ENCODE data around the gene FREM2.

Gene FREM2

DNA sequence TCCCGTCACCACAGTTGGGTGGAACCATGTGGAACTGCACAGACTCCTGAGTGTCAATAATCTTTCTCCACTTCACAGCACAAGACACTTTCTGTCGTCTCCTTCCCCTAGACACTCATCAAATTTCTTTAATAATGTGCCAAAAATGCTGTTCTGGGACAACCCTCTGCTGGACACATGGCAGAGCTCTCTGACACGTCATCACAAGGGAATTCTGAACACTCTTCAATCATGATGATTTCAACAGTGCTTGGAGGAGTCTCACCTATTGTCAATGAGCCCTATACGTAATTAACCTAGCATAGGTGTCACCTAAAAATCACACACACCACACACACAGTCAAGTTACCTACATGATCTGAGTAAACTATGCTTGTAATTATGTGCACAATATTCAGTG, 162.4 kb downstream of the FREM2 start:
- DNase-seq: no peak

DNA sequence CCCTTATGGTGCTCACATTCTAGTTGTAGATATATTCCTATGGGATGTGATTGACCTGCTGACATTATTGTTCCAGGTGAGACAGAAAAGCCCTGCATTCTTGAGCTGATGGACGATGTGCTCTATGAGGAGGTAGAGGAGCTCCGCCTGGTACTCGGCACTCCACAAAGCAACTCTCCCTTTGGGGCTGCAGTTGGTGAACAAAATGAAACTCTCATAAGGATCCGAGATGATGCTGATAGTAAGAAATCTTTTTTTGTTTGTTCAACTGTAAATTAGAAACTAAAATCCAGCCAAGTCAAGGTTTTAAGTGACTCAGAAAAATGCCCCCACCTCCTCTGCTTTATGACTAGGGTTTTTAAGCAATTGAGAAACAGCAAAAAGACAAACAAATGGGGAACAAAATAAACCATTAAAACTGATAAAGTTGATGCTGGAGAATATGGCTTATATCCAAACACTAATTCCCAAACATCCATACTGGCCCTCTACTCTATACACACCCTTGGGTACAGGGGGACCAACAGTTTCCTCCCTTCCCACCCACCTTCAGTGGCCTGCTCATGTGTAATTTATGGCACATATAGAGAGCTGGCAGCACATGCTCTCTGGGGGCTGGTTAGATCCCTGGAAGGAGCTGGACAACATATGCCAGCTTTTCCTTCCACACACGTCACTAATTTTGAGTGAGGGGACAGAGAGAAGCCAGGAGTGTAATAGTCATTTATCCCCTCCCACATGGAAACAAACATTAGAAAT, 164.2 kb downstream of the FREM2 start:
- no peak for DNase-seq

DNA sequence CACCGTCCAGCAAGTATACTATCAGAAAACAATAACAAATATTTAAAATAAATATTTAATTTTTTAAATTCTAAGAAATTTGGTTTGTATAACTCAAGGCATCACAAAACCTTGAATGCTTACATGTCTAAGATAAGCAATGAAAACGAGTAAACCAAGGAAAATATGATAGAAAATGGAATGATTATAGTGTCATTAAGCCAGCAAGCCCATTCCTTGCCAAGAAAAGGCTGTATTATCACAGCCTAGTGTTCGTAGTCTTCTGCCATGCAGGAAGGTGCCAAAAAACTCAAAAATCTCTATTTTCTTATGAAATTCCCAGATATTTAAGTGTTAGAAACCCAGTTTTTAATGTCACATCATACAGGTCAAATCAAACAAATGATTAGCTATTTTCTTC, 167.3 kb downstream of the FREM2 start:
- no peak for DNase-seq

GRCh38 chr13:38856065-38856464, 169.2 kb downstream of the FREM2 start:
- DNase-seq: no peak

DNA sequence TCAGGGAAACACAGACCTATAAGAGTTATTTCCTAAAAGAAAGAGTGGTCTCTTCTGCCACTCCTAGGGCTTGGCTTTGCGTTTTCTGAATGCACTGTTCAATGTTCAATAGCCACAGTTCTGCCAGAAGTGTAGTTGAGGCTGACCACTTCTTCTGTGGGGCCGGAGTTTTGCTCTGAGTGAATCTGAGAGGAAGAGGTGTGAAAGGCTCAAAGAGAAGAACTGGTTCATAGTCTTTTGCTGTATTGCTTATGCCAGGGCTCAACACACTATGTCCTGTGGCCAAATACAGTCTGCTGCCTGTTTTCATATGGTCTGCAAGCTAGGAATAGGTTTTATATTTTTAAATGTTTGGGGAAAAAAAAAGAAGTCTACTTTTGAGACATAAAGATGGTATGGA, 175.6 kb downstream of the FREM2 start:
- no peak for DNase-seq

DNA sequence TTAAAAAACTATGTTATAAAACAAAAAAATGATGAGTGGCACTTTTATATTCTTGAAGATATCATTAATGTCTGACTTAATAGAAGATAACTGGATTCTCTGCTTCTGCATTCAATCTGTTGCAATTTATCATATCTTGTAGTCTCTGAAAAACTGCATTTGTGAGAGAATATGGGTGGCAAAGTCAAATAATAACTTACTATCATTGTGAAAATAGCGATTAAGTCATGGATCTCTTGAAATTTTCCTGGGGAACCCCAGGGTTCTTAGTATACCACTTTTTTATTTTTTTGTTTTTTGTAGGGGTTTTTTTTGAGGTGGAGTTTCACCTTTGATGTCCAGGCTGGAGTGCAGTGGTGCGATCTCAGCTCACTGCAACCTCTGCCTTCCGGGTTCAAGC, 176.7 kb downstream of the FREM2 start:
- DNase-seq: no peak

GRCh38 chr13:38866649-38867048, 179.8 kb downstream of the FREM2 start:
- no peak for DNase-seq

- DNase-seq: no peak
Observed at GRCh38 chr13:38868399-38868798, 181.5 kb downstream of the FREM2 start.

- DNase-seq: no peak
Observed at GRCh38 chr13:38868870-38869269, 182.0 kb downstream of the FREM2 start.

DNA sequence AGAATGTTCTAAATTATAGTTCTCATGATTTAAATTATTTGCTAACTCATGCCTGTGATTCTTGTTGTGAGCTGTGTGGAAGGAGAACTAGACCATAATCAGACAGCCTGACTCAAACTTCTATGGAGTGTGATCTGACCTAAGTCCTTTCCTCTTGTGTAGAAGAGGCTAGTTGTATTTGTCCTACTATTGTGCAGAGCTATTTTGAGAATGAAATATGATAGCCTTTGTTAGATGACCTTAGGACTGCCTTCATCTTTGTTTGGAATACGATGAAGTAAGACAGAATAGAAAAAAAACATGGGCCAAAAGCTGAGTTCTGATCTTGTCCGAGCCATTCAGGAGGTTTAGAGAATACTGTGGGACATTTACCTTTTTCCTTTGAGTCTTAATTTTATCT, 184.4 kb downstream of the FREM2 start:
- DNase-seq: no peak

DNA sequence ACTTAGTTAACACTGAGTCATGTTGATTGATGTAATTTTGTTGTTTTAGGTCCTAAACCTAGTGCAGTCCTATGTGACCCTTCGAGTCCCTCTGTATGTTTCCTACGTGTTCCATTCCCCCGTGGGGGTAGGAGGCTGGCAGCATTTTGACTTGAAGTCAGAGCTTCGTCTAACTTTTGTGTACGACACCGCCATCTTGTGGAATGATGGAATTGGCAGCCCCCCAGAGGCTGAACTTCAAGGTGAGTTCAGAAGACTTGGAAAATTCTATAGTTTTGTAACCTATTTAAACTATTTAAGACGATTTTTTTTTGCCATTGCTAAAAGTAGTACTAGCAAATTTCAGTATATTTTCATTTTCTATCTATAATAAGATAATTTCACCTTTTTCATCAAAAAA, 185.8 kb downstream of the FREM2 start:
- no peak for DNase-seq

DNA sequence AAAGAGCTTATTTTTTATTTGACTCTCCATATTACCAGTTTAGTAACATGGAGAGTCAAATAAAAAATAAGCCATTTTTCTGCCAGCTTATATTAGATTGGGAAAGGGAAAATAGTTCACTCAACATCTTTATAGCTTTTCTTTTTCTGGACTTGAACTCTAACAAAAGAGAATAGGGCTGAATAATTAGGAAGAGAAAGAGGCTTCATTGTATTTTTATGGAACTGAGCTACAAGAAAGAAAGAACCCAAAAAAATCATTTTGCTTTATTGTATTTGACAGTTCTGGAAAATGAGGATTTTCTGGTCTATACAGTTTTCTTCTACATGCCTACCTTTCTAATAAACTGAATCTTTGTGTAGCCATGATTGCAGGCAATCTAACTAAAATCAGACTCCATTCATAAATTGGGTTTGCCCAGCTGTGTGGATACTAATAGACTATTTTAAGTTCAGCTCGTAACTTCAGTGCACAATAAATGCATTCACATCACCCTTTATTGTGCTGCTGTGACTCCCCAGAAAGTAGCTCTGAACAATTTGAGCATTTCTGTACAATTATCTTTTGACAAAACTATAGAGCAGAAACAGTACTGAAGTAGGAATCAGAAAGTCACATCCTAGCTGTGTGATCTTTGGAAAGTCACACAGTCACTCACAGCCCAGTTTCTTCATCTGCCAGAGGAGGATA, 188.5 kb downstream of the FREM2 start:
- no peak for DNase-seq

DNA sequence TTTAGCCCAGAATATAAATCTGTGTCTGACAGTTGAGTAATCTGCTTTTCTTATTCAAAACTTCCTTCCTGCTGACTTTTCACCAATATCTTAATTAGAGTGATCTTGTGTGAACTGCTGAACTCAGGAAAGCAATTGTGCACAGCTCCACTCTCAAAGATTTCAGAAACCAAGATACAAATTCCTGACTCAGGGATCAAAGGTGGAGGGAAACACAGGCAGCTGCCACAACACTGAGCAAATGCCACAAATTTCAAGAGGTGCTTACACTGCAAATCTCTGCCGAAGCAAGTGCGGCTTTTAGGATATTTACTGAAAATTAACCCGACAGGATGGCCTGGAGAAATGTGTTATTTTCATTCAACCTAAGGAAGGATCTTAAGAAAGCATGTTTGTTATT, 192.4 kb downstream of the FREM2 start:
- no peak for DNase-seq

- no peak for DNase-seq
Observed at GRCh38 chr13:38879786-38880185, 192.9 kb downstream of the FREM2 start.

- DNase-seq: no peak
Observed at GRCh38 chr13:38880397-38880796, 193.5 kb downstream of the FREM2 start.

- no peak for DNase-seq
Observed at GRCh38 chr13:38883783-38884182, 196.9 kb downstream of the FREM2 start.

GRCh38 chr13:38888309-38888708, 201.4 kb downstream of the FREM2 start:
- DNase-seq: no peak

DNA sequence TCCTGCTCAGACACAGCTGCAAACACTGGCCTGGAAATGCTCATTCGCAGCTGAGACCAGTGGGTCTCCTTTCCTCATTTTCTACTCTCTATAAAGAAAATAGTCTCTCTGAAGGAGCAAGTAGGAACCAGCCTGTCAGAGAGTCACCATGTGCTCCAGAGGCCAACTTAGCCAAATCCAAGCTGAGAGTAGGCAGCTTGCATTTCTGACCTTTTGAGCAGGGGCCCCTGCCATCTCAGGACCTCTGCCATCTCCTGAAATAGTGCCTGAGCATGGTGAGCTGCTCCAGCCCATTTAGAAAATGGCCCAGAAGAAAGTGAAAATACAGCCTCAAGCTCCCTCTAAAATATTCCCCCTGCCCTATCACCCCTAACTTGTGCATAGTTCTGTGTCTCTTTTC, 208.2 kb downstream of the FREM2 start:
- no peak for DNase-seq

DNA sequence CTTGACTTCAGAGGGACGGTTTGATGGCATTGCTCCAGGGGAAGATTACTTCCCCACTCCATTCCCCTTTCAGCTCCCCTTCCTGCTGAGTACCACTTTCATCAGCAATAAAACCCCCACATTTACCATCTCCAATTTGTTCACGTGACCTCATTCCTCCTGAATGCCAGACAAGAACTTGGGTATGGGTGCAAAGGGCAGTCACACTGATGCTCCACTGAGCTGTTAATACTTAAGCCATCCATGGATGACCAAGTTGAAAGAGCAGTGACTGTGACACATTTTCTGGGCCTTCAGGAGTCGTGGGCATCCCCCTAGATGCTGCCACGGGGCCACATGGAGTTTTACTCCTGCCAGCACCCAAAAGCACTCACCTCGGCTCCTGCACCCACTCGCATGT, 210.6 kb downstream of the FREM2 start:
- no peak for DNase-seq

DNA sequence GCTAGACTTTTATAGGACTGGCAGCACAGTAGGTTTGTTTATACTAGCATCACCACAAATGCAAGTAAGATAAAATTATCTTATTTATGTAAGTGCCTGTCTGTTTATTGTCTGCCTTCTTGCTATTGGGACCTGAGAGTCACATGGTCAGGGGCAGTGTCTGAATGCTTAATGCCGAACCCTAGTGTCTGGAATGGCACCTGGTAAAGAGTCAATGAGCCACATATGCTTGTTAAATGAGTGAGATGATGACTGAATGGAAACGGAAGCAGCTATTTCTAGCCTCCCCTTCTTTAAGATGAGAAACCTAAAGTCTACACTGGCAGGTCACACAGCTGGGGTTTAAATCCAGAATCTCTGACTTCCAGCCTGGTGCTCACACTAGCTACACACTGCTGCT, 211.6 kb downstream of the FREM2 start:
- no peak for DNase-seq

DNA sequence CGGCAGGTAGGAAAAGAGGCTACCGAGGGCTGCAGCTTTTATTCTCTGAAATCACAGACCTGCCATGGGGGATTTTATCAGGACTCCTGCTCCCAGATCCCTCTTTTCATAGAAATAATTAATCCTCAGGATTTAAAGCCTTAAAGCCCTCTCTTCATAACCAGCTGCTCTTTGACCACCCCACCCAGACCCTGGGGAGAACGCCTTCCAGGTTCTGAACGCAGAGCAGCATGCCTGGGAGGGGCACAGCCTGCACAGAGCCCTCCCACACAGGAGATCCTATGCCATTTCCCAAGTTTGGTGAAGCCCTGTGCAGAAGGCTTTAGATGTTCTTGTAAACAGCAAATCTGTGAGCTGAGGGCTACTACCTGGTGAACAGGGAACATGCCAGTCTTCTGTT, 212.7 kb downstream of the FREM2 start:
- no peak for DNase-seq

DNA sequence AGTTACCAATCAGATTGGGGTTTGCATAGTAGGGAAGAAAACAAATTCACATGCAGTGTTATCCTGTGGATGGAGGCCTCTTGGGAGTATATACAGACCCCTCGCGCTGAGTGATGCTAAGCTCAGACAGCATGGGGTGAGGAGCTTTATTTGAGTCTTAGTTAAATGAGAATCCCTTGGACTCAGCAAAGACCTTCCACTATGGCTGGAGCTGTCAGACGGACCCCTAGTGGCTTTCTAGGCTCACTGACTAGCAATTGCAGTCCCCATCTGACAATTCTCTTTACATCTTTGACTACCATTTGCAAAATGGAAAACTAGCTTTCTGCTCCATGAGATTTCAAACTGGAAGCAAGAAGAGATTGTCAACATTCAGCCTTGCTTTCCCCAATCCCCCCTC, 213.3 kb downstream of the FREM2 start:
- no peak for DNase-seq

- DNase-seq: no peak
Observed at GRCh38 chr13:38902551-38902950, 215.7 kb downstream of the FREM2 start.

- DNase-seq: no peak
Observed at GRCh38 chr13:38905081-38905480, 218.2 kb downstream of the FREM2 start.

DNA sequence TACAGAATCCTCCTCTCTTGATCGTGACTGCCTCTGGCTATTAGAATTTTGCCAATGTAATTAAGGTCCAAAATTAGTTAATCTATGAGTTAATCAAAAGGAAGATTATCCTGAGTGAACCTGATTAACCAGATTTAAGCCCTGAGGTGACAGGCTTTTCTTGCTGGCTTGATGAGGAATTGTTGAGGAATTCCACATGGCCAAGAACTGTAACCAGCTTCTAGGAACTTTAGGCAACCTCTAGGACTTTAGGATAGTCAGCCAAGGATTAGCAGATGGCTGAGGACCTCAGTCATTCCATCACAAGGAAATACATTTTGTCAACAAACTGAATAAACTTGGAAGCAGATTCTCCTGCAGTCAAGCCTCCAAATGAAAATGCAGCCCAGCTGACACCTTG, 219.0 kb downstream of the FREM2 start:
- no peak for DNase-seq

Measured in activated gamma-delta T cell (primary cell).